ENCODE results near the gene RALY. TPM values are rescaled to one million over a fixed set of nuclear protein-coding genes. Genes with fewer than 3 reads are reported as not detected.

Gene RALY
- polyA plus RNA-seq, 1 donor from 2014 or later, result 221 TPM

DNA sequence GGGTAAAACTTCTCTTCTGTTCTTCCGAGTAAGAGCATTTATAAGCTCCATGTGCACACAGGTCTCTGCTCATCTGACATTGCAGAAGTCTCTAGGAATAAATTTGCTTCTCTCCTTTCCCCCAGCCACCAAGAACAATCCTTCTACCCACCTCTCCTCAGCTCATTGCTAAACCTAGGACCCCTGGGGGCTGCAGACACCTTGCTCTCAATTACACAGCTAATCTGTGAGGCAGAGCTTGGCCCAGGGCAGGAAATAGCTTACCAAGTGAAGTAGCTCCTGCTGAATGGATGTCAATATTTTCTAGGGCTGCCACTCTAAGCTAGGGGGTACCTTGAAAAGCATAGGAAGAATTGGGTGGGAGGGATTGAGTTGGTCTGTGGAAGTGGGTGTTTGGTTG is 74.3 kb downstream of the RALY start:
- Histone ChIP-seq H4K20me1 (ENCODE audit: insufficient read depth) (no peaks in the 10 kb centered on the region), H3K9me3 (ENCODE audit: low read length) (no peaks in the 10 kb centered on the region), H2AFZ (ENCODE audit: low read depth, low read length) (no peak overlapping the region), H3K79me2 (replicated peaks; ENCODE audit: insufficient read depth, low read length) (peaks cover 3% of the 10 kb centered on the region), H3K27me3 (ENCODE audit: insufficient read depth, low read depth, low read length) (no peaks in the 10 kb centered on the region), H3K9ac (ENCODE audit: low read length) (no peak overlapping the region), H3K9me2 (ENCODE audit: insufficient read depth, low read length) (no peaks in the 10 kb centered on the region), H3K4me3 (ENCODE audit: low read length) (no peak overlapping the region), H3K36me3 (ENCODE audit: insufficient read depth, low read length) (no peaks in the 10 kb centered on the region), H3K4me2 (ENCODE audit: low read length) (no peak overlapping the region), H3K27ac (ENCODE audit: low read length) (no peak overlapping the region), H3F3A (ENCODE audit: insufficient read depth, low read length, poor library complexity, severe bottlenecking) (no peaks in the 10 kb centered on the region)
- TF ChIP-seq, protein P1, sequence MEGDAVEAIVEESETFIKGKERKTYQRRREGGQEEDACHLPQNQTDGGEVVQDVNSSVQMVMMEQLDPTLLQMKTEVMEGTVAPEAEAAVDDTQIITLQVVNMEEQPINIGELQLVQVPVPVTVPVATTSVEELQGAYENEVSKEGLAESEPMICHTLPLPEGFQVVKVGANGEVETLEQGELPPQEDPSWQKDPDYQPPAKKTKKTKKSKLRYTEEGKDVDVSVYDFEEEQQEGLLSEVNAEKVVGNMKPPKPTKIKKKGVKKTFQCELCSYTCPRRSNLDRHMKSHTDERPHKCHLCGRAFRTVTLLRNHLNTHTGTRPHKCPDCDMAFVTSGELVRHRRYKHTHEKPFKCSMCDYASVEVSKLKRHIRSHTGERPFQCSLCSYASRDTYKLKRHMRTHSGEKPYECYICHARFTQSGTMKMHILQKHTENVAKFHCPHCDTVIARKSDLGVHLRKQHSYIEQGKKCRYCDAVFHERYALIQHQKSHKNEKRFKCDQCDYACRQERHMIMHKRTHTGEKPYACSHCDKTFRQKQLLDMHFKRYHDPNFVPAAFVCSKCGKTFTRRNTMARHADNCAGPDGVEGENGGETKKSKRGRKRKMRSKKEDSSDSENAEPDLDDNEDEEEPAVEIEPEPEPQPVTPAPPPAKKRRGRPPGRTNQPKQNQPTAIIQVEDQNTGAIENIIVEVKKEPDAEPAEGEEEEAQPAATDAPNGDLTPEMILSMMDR (IDR thresholded peaks at IDR 0.05; ENCODE audit: poor library complexity, severe bottlenecking), result no peak
- TF ChIP-seq TAF1 (IDR thresholded peaks at IDR 0.05; ENCODE audit: low read depth) (no peak), MXI1 (conservative IDR thresholded peaks at IDR 0.05; ENCODE audit: poor library complexity, severe bottlenecking) (no peak), EP300 (conservative IDR thresholded peaks at IDR 0.05; ENCODE audit: poor library complexity, severe bottlenecking) (no peak)

DNA sequence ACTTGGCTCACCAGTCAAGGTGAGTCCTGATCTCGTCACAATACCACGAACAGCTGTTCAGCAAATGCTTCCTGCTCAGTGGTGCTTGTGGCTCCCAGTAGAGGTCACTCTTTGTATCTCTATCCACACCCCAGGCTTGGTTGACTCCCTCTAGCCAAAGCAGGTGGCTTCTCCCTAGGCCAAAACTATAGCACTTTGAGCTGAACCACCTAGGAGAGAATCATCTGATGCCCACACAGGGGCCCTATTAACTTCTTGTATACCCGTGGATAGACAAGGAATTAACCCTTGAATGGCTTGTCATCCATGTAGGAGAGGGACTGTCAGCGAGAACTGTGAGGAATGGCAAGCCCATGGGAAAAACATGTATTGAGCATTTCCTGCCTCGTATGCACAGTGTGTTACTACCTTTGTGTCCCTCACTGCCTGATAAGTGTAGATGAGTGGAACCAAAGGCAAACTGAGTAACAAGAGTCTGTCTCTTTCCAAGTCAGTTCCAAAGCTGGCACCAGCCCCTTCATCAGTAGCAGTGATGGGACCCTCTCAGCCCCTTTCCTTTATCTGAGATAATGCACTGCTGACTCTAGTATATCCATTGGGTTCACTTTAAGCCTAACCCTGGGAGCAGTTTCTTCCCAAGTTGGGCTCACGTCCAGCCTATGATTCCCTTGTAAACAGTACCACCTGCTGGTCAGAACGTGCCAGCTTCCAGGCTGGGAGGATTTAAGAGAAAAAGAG is 75.8 kb downstream of the RALY start:
- Histone ChIP-seq H3K27ac (ENCODE audit: low read length) (no peak overlapping the region), H3K79me2 (replicated peaks; ENCODE audit: insufficient read depth, low read length) (peaks cover 3% of the 10 kb centered on the region), H3K4me3 (ENCODE audit: low read length) (no peak overlapping the region), H4K20me1 (ENCODE audit: insufficient read depth) (no peaks in the 10 kb centered on the region), H3K9me2 (ENCODE audit: insufficient read depth, low read length) (no peaks in the 10 kb centered on the region), H3K36me3 (ENCODE audit: insufficient read depth, low read length) (no peaks in the 10 kb centered on the region), H3F3A (ENCODE audit: insufficient read depth, low read length, poor library complexity, severe bottlenecking) (no peaks in the 10 kb centered on the region), H3K4me2 (ENCODE audit: low read length) (no peak overlapping the region), H2AFZ (ENCODE audit: low read depth, low read length) (no peak overlapping the region), H3K9ac (ENCODE audit: low read length) (no peak overlapping the region), H3K27me3 (ENCODE audit: insufficient read depth, low read depth, low read length) (no peaks in the 10 kb centered on the region), H3K9me3 (ENCODE audit: low read length) (no peaks in the 10 kb centered on the region)
- TF ChIP-seq MXI1 (conservative IDR thresholded peaks at IDR 0.05; ENCODE audit: poor library complexity, severe bottlenecking) (no peak), SMC3 (conservative IDR thresholded peaks at IDR 0.05; ENCODE audit: poor library complexity) (peak; percentile 97), RAD21 (conservative IDR thresholded peaks at IDR 0.05) (peak; percentile 97), EZH2 (IDR thresholded peaks at IDR 0.05; ENCODE audit: borderline replicate concordance, insufficient read depth, low read length, poor library complexity, severe bottlenecking) (no peak)
- TF ChIP-seq, protein P1 (IDR thresholded peaks at IDR 0.05; ENCODE audit: poor library complexity, severe bottlenecking), result peak; percentile 94

DNA sequence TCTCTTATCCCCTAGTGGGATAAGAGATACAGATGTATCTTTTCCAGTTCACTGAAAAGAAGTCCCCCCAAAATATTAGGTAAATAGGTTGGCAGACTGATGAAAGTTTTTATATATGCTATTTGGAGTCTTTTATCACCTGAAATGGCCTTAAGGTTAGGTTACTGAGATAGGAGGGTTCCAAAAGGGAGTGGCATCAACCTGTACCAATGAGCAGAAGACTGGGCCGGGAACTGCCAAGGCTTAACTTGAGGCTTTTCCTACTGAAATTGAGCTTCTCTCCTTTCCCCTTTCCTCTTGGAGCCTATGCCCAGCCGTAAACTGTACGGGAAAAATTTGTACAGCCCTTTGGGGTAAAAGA is 76.3 kb downstream of the RALY start:
- Histone ChIP-seq H3K27me3 (ENCODE audit: insufficient read depth, low read depth, low read length) (no peaks in the 10 kb centered on the region), H3K27ac (ENCODE audit: low read length) (no peak overlapping the region), H3K4me2 (ENCODE audit: low read length) (no peak overlapping the region), H3K9me2 (ENCODE audit: insufficient read depth, low read length) (no peaks in the 10 kb centered on the region), H3K9me3 (ENCODE audit: low read length) (no peaks in the 10 kb centered on the region), H3K36me3 (ENCODE audit: insufficient read depth, low read length) (no peaks in the 10 kb centered on the region), H3K4me3 (ENCODE audit: low read length) (no peak overlapping the region), H3K79me2 (replicated peaks; ENCODE audit: insufficient read depth, low read length) (peaks cover 3% of the 10 kb centered on the region), H3K9ac (ENCODE audit: low read length) (no peak overlapping the region), H2AFZ (ENCODE audit: low read depth, low read length) (no peak overlapping the region), H3F3A (ENCODE audit: insufficient read depth, low read length, poor library complexity, severe bottlenecking) (no peaks in the 10 kb centered on the region), H4K20me1 (ENCODE audit: insufficient read depth) (no peaks in the 10 kb centered on the region)
- TF ChIP-seq EZH2 (IDR thresholded peaks at IDR 0.05; ENCODE audit: borderline replicate concordance, insufficient read depth, low read length, poor library complexity, severe bottlenecking), result no peak
- TF ChIP-seq SMC3 (conservative IDR thresholded peaks at IDR 0.05; ENCODE audit: poor library complexity), result no peak
- TF ChIP-seq POLR2AphosphoS5 (IDR thresholded peaks at IDR 0.05), result no peak
- TF ChIP-seq, protein P1 (IDR thresholded peaks at IDR 0.05; ENCODE audit: poor library complexity, severe bottlenecking), result no peak
- TF ChIP-seq EP300 (conservative IDR thresholded peaks at IDR 0.05; ENCODE audit: poor library complexity, severe bottlenecking), result no peak
- TF ChIP-seq, protein P2, sequence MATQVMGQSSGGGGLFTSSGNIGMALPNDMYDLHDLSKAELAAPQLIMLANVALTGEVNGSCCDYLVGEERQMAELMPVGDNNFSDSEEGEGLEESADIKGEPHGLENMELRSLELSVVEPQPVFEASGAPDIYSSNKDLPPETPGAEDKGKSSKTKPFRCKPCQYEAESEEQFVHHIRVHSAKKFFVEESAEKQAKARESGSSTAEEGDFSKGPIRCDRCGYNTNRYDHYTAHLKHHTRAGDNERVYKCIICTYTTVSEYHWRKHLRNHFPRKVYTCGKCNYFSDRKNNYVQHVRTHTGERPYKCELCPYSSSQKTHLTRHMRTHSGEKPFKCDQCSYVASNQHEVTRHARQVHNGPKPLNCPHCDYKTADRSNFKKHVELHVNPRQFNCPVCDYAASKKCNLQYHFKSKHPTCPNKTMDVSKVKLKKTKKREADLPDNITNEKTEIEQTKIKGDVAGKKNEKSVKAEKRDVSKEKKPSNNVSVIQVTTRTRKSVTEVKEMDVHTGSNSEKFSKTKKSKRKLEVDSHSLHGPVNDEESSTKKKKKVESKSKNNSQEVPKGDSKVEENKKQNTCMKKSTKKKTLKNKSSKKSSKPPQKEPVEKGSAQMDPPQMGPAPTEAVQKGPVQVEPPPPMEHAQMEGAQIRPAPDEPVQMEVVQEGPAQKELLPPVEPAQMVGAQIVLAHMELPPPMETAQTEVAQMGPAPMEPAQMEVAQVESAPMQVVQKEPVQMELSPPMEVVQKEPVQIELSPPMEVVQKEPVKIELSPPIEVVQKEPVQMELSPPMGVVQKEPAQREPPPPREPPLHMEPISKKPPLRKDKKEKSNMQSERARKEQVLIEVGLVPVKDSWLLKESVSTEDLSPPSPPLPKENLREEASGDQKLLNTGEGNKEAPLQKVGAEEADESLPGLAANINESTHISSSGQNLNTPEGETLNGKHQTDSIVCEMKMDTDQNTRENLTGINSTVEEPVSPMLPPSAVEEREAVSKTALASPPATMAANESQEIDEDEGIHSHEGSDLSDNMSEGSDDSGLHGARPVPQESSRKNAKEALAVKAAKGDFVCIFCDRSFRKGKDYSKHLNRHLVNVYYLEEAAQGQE (IDR thresholded peaks at IDR 0.05; ENCODE audit: borderline replicate concordance), result no peak
- TF ChIP-seq TAF1 (IDR thresholded peaks at IDR 0.05; ENCODE audit: low read depth), result no peak
- no peak for TF ChIP-seq RAD21 (conservative IDR thresholded peaks at IDR 0.05)
- TF ChIP-seq MXI1 (conservative IDR thresholded peaks at IDR 0.05; ENCODE audit: poor library complexity, severe bottlenecking), result no peak
